Measurements from ENCODE around the gene SPOCK3.

The SPOCK3 gene

GRCh38 chr4:167171928-167172327 is 62.4 kb downstream of the SPOCK3 start:
- no peak for DNase-seq

GRCh38 chr4:167168611-167169010 is 65.7 kb downstream of the SPOCK3 start:
- DNase-seq: no peak

- no peak for DNase-seq
Observed at GRCh38 chr4:167150587-167150986, 83.7 kb downstream of the SPOCK3 start.

- DNase-seq: no peak
Observed at GRCh38 chr4:167144605-167145004, 89.7 kb downstream of the SPOCK3 start.

GRCh38 chr4:167143018-167143417 is 91.3 kb downstream of the SPOCK3 start:
- DNase-seq: no peak

GRCh38 chr4:167136270-167136669 is 98.0 kb downstream of the SPOCK3 start:
- DNase-seq: no peak

GRCh38 chr4:167129146-167129545 is 105.1 kb downstream of the SPOCK3 start:
- DNase-seq: no peak

- DNase-seq: no peak
Observed at GRCh38 chr4:167119392-167119791, 114.9 kb downstream of the SPOCK3 start.

- DNase-seq: no peak
Observed at GRCh38 chr4:167117273-167117672, 117.0 kb downstream of the SPOCK3 start.

GRCh38 chr4:167114416-167114971 is 119.8 kb downstream of the SPOCK3 start:
- no peak for DNase-seq

GRCh38 chr4:167111622-167112021 is 122.7 kb downstream of the SPOCK3 start:
- DNase-seq: no peak

- no peak for DNase-seq
Observed at GRCh38 chr4:167111092-167111491, 123.2 kb downstream of the SPOCK3 start.

- no peak for DNase-seq
Observed at GRCh38 chr4:167109859-167110258, 124.4 kb downstream of the SPOCK3 start.

GRCh38 chr4:167105857-167106256 is 128.4 kb downstream of the SPOCK3 start:
- no peak for DNase-seq

GRCh38 chr4:167102475-167102874 is 131.8 kb downstream of the SPOCK3 start:
- DNase-seq: no peak

- no peak for DNase-seq
Observed at GRCh38 chr4:167101035-167101434, 133.3 kb downstream of the SPOCK3 start.

- no peak for DNase-seq
Observed at GRCh38 chr4:167100120-167100519, 134.2 kb downstream of the SPOCK3 start.

- no peak for DNase-seq
Observed at GRCh38 chr4:167088115-167088514, 146.2 kb downstream of the SPOCK3 start.

- no peak for DNase-seq
Observed at GRCh38 chr4:167084321-167084720, 150.0 kb downstream of the SPOCK3 start.

GRCh38 chr4:167079762-167080161 is 154.5 kb downstream of the SPOCK3 start:
- no peak for DNase-seq

- DNase-seq: no peak
Observed at GRCh38 chr4:167052631-167053091, 181.6 kb downstream of the SPOCK3 start.

- DNase-seq: no peak
Observed at GRCh38 chr4:167049257-167049656, 185.0 kb downstream of the SPOCK3 start.

GRCh38 chr4:167041524-167041923 is 192.8 kb downstream of the SPOCK3 start:
- no peak for DNase-seq

GRCh38 chr4:167035390-167035789 is 198.9 kb downstream of the SPOCK3 start:
- DNase-seq: no peak

GRCh38 chr4:167034983-167035382 is 199.3 kb downstream of the SPOCK3 start:
- no peak for DNase-seq

GRCh38 chr4:167032871-167033270 is 201.4 kb downstream of the SPOCK3 start:
- no peak for DNase-seq

Measured in activated naive CD4-positive, alpha-beta T cell (primary cell).